Measurements from ENCODE around the gene INSIG2. TPM values are rescaled to one million over a fixed set of nuclear protein-coding genes. Genes with fewer than 3 reads are reported as not detected.

INSIG2 gene
- total RNA-seq, 2 donors from 2014 or later, result 10.9 to 12.5 TPM

GRCh38 chr2:118056801-118057200 lies 31.5 kb upstream of the INSIG2 start:
- Mint-ChIP-seq H3K4me1 (peaks cover 23% of the 10 kb centered on the region), H3K27me3 (ENCODE audit: insufficient read depth) (no peaks in the 10 kb centered on the region), H3K9me3 (no peaks in the 10 kb centered on the region), H3K36me3 (ENCODE audit: low read depth) (no peaks in the 10 kb centered on the region), H3K4me3 (no peak overlapping the region), H3K27ac (no peak overlapping the region)
- Histone ChIP-seq H3K4me1 (ENCODE audit: control insufficient read depth, insufficient read depth, low read length) (peaks cover 17% of the 10 kb centered on the region), H3K9me3 (ENCODE audit: control insufficient read depth, low read length) (no peaks in the 10 kb centered on the region), H3K4me3 (ENCODE audit: low read length) (no peak overlapping the region), H3K36me3 (ENCODE audit: control insufficient read depth, insufficient read depth, low read length) (no peaks in the 10 kb centered on the region), H3K27me3 (ENCODE audit: control insufficient read depth, insufficient read depth, low read length, poor library complexity, severe bottlenecking) (no peaks in the 10 kb centered on the region), H3K27ac (ENCODE audit: low read depth, low read length) (no peak overlapping the region), H3K9ac (ENCODE audit: extremely low read depth, low read length, poor library complexity, severe bottlenecking) (no peak overlapping the region)
- DNase-seq, result no peak
- TF ChIP-seq CTCF (conservative IDR thresholded peaks at IDR 0.05), result no peak
- 94 to 100% methylated on average over 3 of the region's 3 CpGs for WGBS, 2 experiments (ENCODE audit: insufficient coverage in 1 of 2, insufficient read length in 1 of 2)

DNA sequence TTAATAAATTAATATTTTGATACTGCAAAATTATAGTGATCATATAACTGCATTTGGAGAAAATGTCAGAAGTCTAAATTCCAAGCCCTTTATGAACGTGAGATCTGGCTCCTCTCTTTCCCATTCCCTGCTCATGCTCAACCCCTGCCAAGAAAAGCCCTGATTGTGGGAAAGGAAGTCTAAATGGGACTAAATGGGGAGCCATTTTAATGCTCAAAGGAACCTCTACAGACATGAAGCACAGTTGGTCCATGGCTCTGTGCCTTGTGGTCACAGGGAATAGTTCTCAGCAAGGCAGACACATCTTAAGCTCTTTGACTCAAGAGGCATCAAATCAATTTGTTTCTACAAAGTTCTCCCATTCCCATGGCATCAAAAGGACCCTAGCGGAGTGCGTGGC lies 29.3 kb upstream of the INSIG2 start:
- Histone ChIP-seq H3K4me3 (ENCODE audit: low read length) (no peak overlapping the region), H3K27ac (ENCODE audit: low read depth, low read length) (no peak overlapping the region), H3K27me3 (ENCODE audit: control insufficient read depth, insufficient read depth, low read length, poor library complexity, severe bottlenecking) (no peaks in the 10 kb centered on the region), H3K9ac (ENCODE audit: extremely low read depth, low read length, poor library complexity, severe bottlenecking) (no peak overlapping the region), H3K36me3 (ENCODE audit: control insufficient read depth, insufficient read depth, low read length) (no peaks in the 10 kb centered on the region), H3K9me3 (ENCODE audit: control insufficient read depth, low read length) (no peaks in the 10 kb centered on the region), H3K4me1 (ENCODE audit: control insufficient read depth, insufficient read depth, low read length) (peaks cover 17% of the 10 kb centered on the region)
- H3K4me3 Mint-ChIP-seq, result no peak overlapping the region
- no peaks in the 10 kb centered on the region for H3K36me3 Mint-ChIP-seq (ENCODE audit: low read depth)
- no peak overlapping the region for H3K27ac Mint-ChIP-seq
- H3K27me3 Mint-ChIP-seq (ENCODE audit: insufficient read depth), result no peaks in the 10 kb centered on the region
- no peaks in the 10 kb centered on the region for H3K9me3 Mint-ChIP-seq
- TF ChIP-seq CTCF (conservative IDR thresholded peaks at IDR 0.05), result no peak
- H3K4me1 Mint-ChIP-seq, result peaks cover 23% of the 10 kb centered on the region
- DNase-seq, result no peak
- WGBS, 2 experiments (ENCODE audit: insufficient coverage in 1 of 2, insufficient read length in 1 of 2), result 94 to 98% methylated on average over 3 of the region's 3 CpGs

DNA sequence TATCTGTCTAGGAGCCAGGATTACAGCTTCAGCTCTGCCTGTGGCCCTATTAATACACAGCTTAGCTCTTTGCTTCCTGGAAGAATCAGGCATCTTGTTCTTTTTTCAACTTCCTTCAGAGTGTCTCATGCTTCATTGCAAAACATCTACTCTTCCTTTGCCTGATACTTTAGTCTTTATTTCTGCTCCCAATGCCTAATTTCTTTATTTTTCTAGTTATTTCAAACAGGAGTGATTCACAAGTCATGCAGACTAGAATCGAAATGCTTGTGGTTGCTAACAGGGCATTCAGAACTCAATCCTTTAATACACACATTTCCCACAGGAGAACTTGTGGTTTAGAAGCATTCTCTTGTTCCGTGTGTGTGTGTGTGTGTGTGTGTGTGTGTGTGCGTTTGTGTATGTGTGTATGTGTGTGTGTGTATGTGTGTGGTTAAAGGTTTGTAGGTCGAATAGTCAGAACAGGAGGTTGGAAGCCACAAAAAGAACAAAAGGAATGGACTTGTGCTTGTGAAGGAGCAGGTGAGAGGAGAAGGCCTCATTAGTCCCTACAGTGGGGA lies 28.3 kb upstream of the INSIG2 start:
- DNase-seq, result no peak
- Histone ChIP-seq H3K4me3 (ENCODE audit: low read length) (no peak overlapping the region), H3K27ac (ENCODE audit: low read depth, low read length) (no peak overlapping the region), H3K36me3 (ENCODE audit: control insufficient read depth, insufficient read depth, low read length) (no peaks in the 10 kb centered on the region), H3K9me3 (ENCODE audit: control insufficient read depth, low read length) (no peaks in the 10 kb centered on the region), H3K9ac (ENCODE audit: extremely low read depth, low read length, poor library complexity, severe bottlenecking) (no peak overlapping the region), H3K4me1 (ENCODE audit: control insufficient read depth, insufficient read depth, low read length) (peaks cover 9% of the 10 kb centered on the region), H3K27me3 (ENCODE audit: control insufficient read depth, insufficient read depth, low read length, poor library complexity, severe bottlenecking) (no peaks in the 10 kb centered on the region)
- Mint-ChIP-seq H3K36me3 (ENCODE audit: low read depth) (no peaks in the 10 kb centered on the region), H3K9me3 (no peaks in the 10 kb centered on the region), H3K27me3 (ENCODE audit: insufficient read depth) (no peaks in the 10 kb centered on the region), H3K27ac (no peak overlapping the region), H3K4me1 (peaks cover 19% of the 10 kb centered on the region), H3K4me3 (no peak overlapping the region)
- 77 to 83% methylated on average over 1 to 4 of the region's 4 CpGs for WGBS, 2 experiments (ENCODE audit: insufficient coverage in 1 of 2, insufficient read length in 1 of 2)
- TF ChIP-seq CTCF (conservative IDR thresholded peaks at IDR 0.05), result no peak
